ENCODE data around the gene NELFCD.

NELFCD gene

GRCh38 chr20:58994390-58995159, 13.5 kb downstream of the NELFCD start:
- 91 to 92% methylated on average over 17 of the region's 17 CpGs for WGBS, 2 experiments
- peaks cover 52% of the 10 kb centered on the region for H3K36me3 ChIP-seq (ENCODE audit: control insufficient read depth, insufficient read depth, low read length)

DNA sequence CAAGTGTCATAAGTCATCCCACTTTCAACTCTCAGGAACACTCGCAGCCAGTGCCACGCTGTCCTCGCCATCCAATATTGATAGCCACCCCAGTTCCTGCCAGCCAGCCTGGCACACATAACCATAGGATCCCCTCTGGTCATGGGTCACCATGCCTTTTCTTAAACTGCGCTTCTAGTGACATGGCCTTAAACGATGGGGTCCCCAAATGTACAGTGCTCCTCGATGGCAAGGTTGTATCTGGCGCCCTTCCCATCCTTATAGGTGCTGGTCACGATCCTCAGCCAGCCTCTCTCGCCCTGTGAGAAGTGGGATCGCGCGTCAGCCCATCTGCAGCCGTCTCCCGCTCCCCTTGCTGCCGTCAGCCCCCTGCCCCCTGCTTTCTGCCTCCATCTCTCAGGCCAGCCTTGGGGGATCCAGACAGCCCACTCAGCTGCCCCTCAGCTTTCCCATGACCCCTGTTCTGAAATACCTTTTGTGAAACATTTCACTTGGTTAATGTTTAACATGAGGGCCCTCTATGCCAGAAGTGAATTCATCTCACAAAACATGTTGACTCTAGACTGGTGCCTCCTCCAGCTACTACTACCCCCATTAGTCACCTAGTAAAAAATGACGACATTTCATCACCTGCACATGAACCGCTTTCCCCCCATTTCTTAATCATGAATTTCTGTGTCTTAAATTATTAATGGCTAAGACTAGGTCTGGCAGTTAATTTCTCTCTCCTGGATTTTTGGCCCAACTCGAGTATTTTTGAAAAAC, 14.6 kb downstream of the NELFCD start:
- Histone ChIP-seq H3K4me1 (ENCODE audit: control insufficient read depth, insufficient read depth, low read length) (no peaks in the 10 kb centered on the region), H3K27me3 (ENCODE audit: control insufficient read depth, insufficient read depth, low read length, poor library complexity, severe bottlenecking) (no peaks in the 10 kb centered on the region), H3K9me3 (ENCODE audit: control insufficient read depth, low read length) (no peaks in the 10 kb centered on the region), H3K4me3 (ENCODE audit: insufficient read depth, low read depth, low read length) (no peak overlapping the region), H3K36me3 (ENCODE audit: control insufficient read depth, insufficient read depth, low read length) (peaks cover 48% of the 10 kb centered on the region), H3K27ac (ENCODE audit: insufficient read depth, low read depth, low read length, poor library complexity, severe bottlenecking) (no peak overlapping the region)
- WGBS, 2 experiments, result 93 to 94% methylated on average over 18 of the region's 18 CpGs

More at GRCh38 chr20:58994390-58995159, 13.5 kb downstream of the NELFCD start:
- Histone ChIP-seq H3K4me1 (ENCODE audit: control insufficient read depth, insufficient read depth, low read length) (no peaks in the 10 kb centered on the region), H3K27me3 (ENCODE audit: control insufficient read depth, insufficient read depth, low read length, poor library complexity, severe bottlenecking) (no peaks in the 10 kb centered on the region), H3K4me3 (ENCODE audit: insufficient read depth, low read depth, low read length) (no peak overlapping the region), H3K9me3 (ENCODE audit: control insufficient read depth, low read length) (no peaks in the 10 kb centered on the region), H3K27ac (ENCODE audit: insufficient read depth, low read depth, low read length, poor library complexity, severe bottlenecking) (no peak overlapping the region)

DNA sequence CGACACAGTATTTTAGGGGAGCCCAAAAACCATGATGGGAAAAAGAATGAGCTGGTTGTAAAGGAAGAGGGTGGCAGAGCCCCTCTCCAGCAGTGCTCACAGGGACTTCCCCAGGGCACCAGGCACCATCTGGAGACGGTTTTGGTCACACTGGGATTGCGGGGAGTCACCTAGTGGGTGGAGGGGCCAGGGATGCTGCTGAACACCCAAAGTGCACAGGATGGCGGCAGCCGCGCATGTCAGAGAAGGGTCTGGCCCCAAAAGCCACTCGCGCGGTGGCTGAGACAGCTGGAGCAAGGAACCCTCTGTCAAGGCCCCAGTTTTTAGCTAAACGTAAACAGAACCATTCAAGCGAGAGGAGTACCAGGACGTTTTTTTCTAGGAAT, 15.2 kb downstream of the NELFCD start:
- no peak overlapping the region for H3K27ac ChIP-seq (ENCODE audit: insufficient read depth, low read depth, low read length, poor library complexity, severe bottlenecking)
- WGBS, 2 experiments, result 95% methylated on average over 12 of the region's 12 CpGs
- H3K9me3 ChIP-seq (ENCODE audit: control insufficient read depth, low read length), result no peaks in the 10 kb centered on the region
- H3K4me1 ChIP-seq (ENCODE audit: control insufficient read depth, insufficient read depth, low read length), result no peaks in the 10 kb centered on the region
- no peak overlapping the region for H3K4me3 ChIP-seq (ENCODE audit: insufficient read depth, low read depth, low read length)
- peaks cover 49% of the 10 kb centered on the region for H3K36me3 ChIP-seq (ENCODE audit: control insufficient read depth, insufficient read depth, low read length)
- H3K27me3 ChIP-seq (ENCODE audit: control insufficient read depth, insufficient read depth, low read length, poor library complexity, severe bottlenecking), result no peaks in the 10 kb centered on the region

- Histone ChIP-seq H3K4me3 (ENCODE audit: insufficient read depth, low read depth, low read length) (no peak overlapping the region), H3K36me3 (ENCODE audit: control insufficient read depth, insufficient read depth, low read length) (peaks cover 38% of the 10 kb centered on the region), H3K27me3 (ENCODE audit: control insufficient read depth, insufficient read depth, low read length, poor library complexity, severe bottlenecking) (no peaks in the 10 kb centered on the region), H3K27ac (ENCODE audit: insufficient read depth, low read depth, low read length, poor library complexity, severe bottlenecking) (no peak overlapping the region), H3K4me1 (ENCODE audit: control insufficient read depth, insufficient read depth, low read length) (no peaks in the 10 kb centered on the region), H3K9me3 (ENCODE audit: control insufficient read depth, low read length) (no peaks in the 10 kb centered on the region)
- WGBS, 2 experiments, result 93 to 94% methylated on average over 24 of the region's 24 CpGs
Measured at GRCh38 chr20:58997141-58997770, 16.2 kb downstream of the NELFCD start.

DNA sequence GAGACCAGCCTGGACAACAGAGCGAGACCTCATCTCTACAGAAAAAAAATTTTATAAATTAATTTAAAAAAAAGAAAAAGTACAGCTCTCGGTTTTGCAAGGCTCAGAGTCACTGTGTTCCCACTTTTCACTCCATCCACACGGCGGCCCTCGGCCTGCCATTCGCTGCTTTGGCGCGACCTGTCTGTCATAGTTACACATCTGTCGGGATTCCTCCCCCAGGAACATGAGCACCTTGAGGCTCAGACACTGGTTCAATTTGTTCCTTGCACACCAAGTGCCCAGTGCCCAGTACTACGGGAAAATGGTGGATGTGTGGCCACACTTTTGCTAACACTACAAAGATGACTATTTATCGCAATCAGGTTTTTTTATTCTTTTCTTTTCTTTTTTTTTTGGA, 17.6 kb downstream of the NELFCD start:
- no peaks in the 10 kb centered on the region for H3K27me3 ChIP-seq (ENCODE audit: control insufficient read depth, insufficient read depth, low read length, poor library complexity, severe bottlenecking)
- H3K4me1 ChIP-seq (ENCODE audit: control insufficient read depth, insufficient read depth, low read length), result peaks cover 2% of the 10 kb centered on the region
- H3K4me3 ChIP-seq (ENCODE audit: insufficient read depth, low read depth, low read length), result no peak overlapping the region
- WGBS, 2 experiments, result 87 to 92% methylated on average over 11 of the region's 11 CpGs
- no peak overlapping the region for H3K27ac ChIP-seq (ENCODE audit: insufficient read depth, low read depth, low read length, poor library complexity, severe bottlenecking)
- peaks cover 25% of the 10 kb centered on the region for H3K36me3 ChIP-seq (ENCODE audit: control insufficient read depth, insufficient read depth, low read length)
- H3K9me3 ChIP-seq (ENCODE audit: control insufficient read depth, low read length), result no peaks in the 10 kb centered on the region

DNA sequence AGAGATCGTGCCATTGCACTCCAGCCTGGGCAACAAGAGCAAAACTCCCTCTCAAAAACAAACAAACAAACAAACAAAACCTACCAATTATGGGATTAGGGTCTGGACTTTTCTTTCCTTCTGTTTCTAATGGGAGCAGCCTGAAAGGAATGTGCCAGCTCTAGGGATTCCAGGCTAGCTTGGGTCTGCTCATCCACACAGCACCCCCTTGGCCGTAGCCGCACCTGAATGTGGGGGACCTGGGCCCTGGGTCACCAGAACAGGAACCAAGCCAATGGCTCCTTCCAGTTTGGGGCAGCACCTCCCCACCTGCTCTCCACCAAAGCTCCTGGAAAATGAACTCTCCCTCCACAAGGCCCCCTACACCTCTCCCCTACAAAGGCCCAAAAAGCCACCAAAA, 19.3 kb downstream of the NELFCD start:
- Histone ChIP-seq H3K27ac (ENCODE audit: insufficient read depth, low read depth, low read length, poor library complexity, severe bottlenecking) (no peak overlapping the region), H3K9me3 (ENCODE audit: control insufficient read depth, low read length) (no peaks in the 10 kb centered on the region), H3K27me3 (ENCODE audit: control insufficient read depth, insufficient read depth, low read length, poor library complexity, severe bottlenecking) (no peaks in the 10 kb centered on the region), H3K4me1 (ENCODE audit: control insufficient read depth, insufficient read depth, low read length) (peaks cover 2% of the 10 kb centered on the region), H3K36me3 (ENCODE audit: control insufficient read depth, insufficient read depth, low read length) (peaks cover 21% of the 10 kb centered on the region), H3K4me3 (ENCODE audit: insufficient read depth, low read depth, low read length) (no peak overlapping the region)
- whole genome bisulfite sequencing, 2 experiments, result 63 to 67% methylated on average over 3 of the region's 3 CpGs

DNA sequence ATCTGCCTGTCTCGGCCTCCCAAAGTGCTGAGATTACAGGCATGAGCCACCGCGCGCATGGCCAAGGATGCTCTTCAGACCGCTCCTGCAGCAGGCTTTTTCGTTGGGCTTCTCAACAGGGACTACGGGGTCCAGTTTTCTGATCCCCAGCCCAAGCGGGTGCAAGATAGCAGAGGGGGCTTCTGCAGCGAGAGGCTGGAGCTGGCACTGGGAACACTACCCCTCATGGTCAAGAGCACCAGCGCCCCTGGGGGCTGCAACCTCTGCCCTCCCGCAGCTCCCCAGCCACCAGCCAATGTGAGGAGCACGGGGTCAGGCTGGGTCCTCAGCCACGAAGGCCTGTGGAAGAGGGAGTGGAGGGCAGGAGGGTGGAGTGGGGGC, 20.0 kb downstream of the NELFCD start:
- Histone ChIP-seq H3K27me3 (ENCODE audit: control insufficient read depth, insufficient read depth, low read length, poor library complexity, severe bottlenecking) (no peaks in the 10 kb centered on the region), H3K4me3 (ENCODE audit: insufficient read depth, low read depth, low read length) (no peak overlapping the region), H3K9me3 (ENCODE audit: control insufficient read depth, low read length) (no peaks in the 10 kb centered on the region), H3K4me1 (ENCODE audit: control insufficient read depth, insufficient read depth, low read length) (peaks cover 5% of the 10 kb centered on the region), H3K27ac (ENCODE audit: insufficient read depth, low read depth, low read length, poor library complexity, severe bottlenecking) (no peak overlapping the region), H3K36me3 (ENCODE audit: control insufficient read depth, insufficient read depth, low read length) (peaks cover 13% of the 10 kb centered on the region)
- 90 to 92% methylated on average over 13 of the region's 13 CpGs for WGBS, 2 experiments

DNA sequence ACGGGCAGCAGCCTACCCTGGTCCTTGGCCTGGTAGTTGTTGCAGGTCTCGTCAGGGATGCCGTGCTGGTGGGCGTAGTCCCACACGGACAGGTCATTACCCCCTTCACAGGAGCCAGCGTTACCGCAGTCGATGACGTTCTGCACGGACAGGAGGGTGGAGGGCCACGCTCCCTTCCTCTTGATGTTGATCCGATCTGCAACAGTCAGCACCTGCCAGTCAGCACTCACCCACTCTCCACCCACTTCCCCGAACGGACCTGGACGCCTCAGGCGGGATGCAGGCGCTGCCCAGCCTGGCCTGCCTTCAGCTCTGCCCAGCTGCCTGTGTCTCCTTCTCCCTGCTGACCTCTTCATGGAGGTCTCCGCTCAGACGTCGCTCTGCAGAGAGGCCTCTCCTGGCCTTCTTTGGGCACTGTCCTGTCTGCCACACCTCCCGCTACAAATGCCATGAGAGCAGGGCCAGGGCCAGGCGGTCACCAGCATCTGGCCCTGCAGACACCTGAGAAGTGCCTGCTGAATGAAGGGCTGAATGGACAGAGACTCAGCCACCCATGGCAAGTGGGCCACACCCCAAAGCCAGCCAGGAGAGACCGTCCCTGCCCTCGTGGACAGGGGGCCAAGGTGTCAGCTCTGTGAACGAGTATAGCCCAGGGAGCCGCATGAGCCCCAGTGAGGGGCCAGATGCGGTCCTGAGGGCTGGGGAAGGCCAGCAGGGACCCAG, 20.6 kb downstream of the NELFCD start:
- 95% methylated on average over 27 of the region's 27 CpGs for WGBS, 2 experiments
- no peak overlapping the region for H3K27ac ChIP-seq (ENCODE audit: insufficient read depth, low read depth, low read length, poor library complexity, severe bottlenecking)
- H3K4me1 ChIP-seq (ENCODE audit: control insufficient read depth, insufficient read depth, low read length), result peaks cover 5% of the 10 kb centered on the region
- no peaks in the 10 kb centered on the region for H3K9me3 ChIP-seq (ENCODE audit: control insufficient read depth, low read length)
- H3K27me3 ChIP-seq (ENCODE audit: control insufficient read depth, insufficient read depth, low read length, poor library complexity, severe bottlenecking), result no peaks in the 10 kb centered on the region
- peaks cover 9% of the 10 kb centered on the region for H3K36me3 ChIP-seq (ENCODE audit: control insufficient read depth, insufficient read depth, low read length)
- H3K4me3 ChIP-seq (ENCODE audit: insufficient read depth, low read depth, low read length), result no peak overlapping the region

DNA sequence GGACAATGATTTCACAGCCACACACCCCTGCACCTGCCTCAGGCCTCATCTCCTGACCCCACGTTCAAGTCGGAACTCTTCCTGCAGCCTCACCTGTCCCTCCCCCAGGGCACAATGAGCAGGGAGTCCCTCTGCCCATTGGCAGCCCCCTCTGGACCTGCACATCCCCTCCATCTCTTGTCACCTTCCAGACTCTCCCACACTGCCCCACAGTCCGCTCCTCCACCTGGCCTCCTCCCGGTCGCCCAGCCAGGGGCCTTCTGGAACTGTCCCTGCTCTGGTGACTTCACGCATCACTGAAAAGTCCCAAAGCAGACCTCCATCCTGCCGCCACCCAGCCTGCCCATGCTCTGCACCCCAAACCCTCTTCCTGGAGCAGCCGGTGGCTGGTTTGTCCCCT, 21.3 kb downstream of the NELFCD start:
- H3K36me3 ChIP-seq (ENCODE audit: control insufficient read depth, insufficient read depth, low read length), result peaks cover 9% of the 10 kb centered on the region
- H3K9me3 ChIP-seq (ENCODE audit: control insufficient read depth, low read length), result no peaks in the 10 kb centered on the region
- no peak overlapping the region for H3K4me3 ChIP-seq (ENCODE audit: insufficient read depth, low read depth, low read length)
- WGBS, 2 experiments, result 93% methylated on average over 8 of the region's 8 CpGs
- H3K27ac ChIP-seq (ENCODE audit: insufficient read depth, low read depth, low read length, poor library complexity, severe bottlenecking), result no peak overlapping the region
- peaks cover 5% of the 10 kb centered on the region for H3K4me1 ChIP-seq (ENCODE audit: control insufficient read depth, insufficient read depth, low read length)
- H3K27me3 ChIP-seq (ENCODE audit: control insufficient read depth, insufficient read depth, low read length, poor library complexity, severe bottlenecking), result peaks cover 1% of the 10 kb centered on the region
